ENCODE measurements around the gene ACTA2.
A peak's percentile ranks its signal among the peaks of the same experiment; 100 is the strongest.

ACTA2 gene

GRCh38 chr10:88995156-88995876 lies 42.7 kb upstream of the ACTA2 start:
- Mint-ChIP-seq H3K4me1 (peaks cover 37% of the 10 kb centered on the region), H3K4me3 (no peak overlapping the region), H3K36me3 (ENCODE audit: low read depth) (no peaks in the 10 kb centered on the region), H3K9me3 (no peaks in the 10 kb centered on the region), H3K27me3 (ENCODE audit: low read depth, poor library complexity) (peaks cover 5% of the 10 kb centered on the region), H3K27ac (no peak overlapping the region)
- no peak for TF ChIP-seq CTCF (IDR thresholded peaks at IDR 0.05)
- DNase-seq: no peak

- no peak for DNase-seq
- H3K9me3 Mint-ChIP-seq: no peaks in the 10 kb centered on the region
- H3K4me1 Mint-ChIP-seq: peaks cover 49% of the 10 kb centered on the region
- no peak for TF ChIP-seq CTCF (IDR thresholded peaks at IDR 0.05)
- no peak overlapping the region for H3K27ac Mint-ChIP-seq
- no peaks in the 10 kb centered on the region for H3K36me3 Mint-ChIP-seq (ENCODE audit: low read depth)
- no peak overlapping the region for H3K4me3 Mint-ChIP-seq
- peaks cover 7% of the 10 kb centered on the region for H3K27me3 Mint-ChIP-seq (ENCODE audit: low read depth, poor library complexity)
These were observed 41.4 kb upstream of the ACTA2 start for GRCh38 chr10:88994019-88994418.

GRCh38 chr10:88992921-88993524 lies 40.5 kb upstream of the ACTA2 start:
- Mint-ChIP-seq H3K4me3 (peak overlapping the region; percentile 68), H3K27me3 (ENCODE audit: low read depth, poor library complexity) (peaks cover 11% of the 10 kb centered on the region), H3K27ac (no peak overlapping the region), H3K36me3 (ENCODE audit: low read depth) (no peaks in the 10 kb centered on the region), H3K9me3 (no peaks in the 10 kb centered on the region), H3K4me1 (peaks cover 49% of the 10 kb centered on the region)
- DNase-seq: no peak
- no peak for TF ChIP-seq CTCF (IDR thresholded peaks at IDR 0.05)

- DNase-seq: no peak
- Mint-ChIP-seq H3K36me3 (ENCODE audit: low read depth) (no peaks in the 10 kb centered on the region), H3K27me3 (ENCODE audit: low read depth, poor library complexity) (peaks cover 11% of the 10 kb centered on the region), H3K9me3 (no peaks in the 10 kb centered on the region), H3K27ac (peak overlapping the region; percentile 86), H3K4me3 (peak overlapping the region; percentile 92), H3K4me1 (peaks cover 49% of the 10 kb centered on the region)
- no peak for TF ChIP-seq CTCF (IDR thresholded peaks at IDR 0.05)
These were observed 39.3 kb upstream of the ACTA2 start for GRCh38 chr10:88991899-88992320.

GRCh38 chr10:88991161-88991898 lies 38.8 kb upstream of the ACTA2 start:
- no peak for TF ChIP-seq CTCF (IDR thresholded peaks at IDR 0.05)
- H3K4me1 Mint-ChIP-seq: peaks cover 49% of the 10 kb centered on the region
- H3K36me3 Mint-ChIP-seq (ENCODE audit: low read depth): no peaks in the 10 kb centered on the region
- H3K27ac Mint-ChIP-seq: peak overlapping the region; percentile 86
- peaks cover 11% of the 10 kb centered on the region for H3K27me3 Mint-ChIP-seq (ENCODE audit: low read depth, poor library complexity)
- DNase-seq: peak; percentile 51
- H3K4me3 Mint-ChIP-seq: peak overlapping the region; percentile 92
- no peaks in the 10 kb centered on the region for H3K9me3 Mint-ChIP-seq
